ENCODE data around the gene KLHL7.

DNA sequence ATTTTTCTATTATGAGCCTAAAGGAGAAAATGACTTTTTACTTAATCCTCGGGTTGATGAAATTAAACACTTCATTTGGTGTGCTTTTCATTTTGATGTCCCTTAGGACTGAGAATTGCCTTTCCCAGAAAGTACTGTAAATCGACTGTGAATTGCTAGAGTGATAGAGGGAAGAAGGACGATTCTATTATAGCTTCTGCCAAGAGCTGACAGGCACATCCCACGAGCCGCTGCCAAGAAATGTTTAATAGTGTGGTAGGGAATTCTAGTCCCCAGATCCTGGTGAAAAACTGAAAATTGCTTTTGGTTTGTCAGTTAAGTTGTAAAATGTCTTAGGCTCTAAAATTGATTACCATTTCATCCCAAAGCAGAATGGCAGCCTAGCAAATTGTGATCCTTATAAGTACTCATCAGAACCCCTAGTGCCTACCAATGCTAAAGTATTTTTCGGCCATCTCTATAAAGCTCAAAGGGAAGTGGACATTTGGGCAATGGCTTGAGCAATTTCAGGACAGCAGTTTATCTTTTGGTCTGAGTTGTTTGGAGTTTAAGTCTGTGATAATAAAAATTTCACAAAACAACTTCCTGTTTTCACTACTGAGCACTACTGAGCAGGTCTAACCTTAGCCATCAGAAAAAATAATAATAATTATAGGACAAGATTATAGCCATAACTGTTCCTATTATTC is 47.0 kb upstream of the KLHL7 start:
- TF ChIP-seq POLR2AphosphoS5 (IDR thresholded peaks at IDR 0.05; ENCODE audit: low read depth, low read length) (no peak), POLR2A (IDR thresholded peaks at IDR 0.05; ENCODE audit: low read depth, low read length) (no peak)
